ENCODE data around the gene ZBTB17.
A peak's percentile ranks its signal among the peaks of the same experiment; 100 is the strongest.

ZBTB17 gene

DNA sequence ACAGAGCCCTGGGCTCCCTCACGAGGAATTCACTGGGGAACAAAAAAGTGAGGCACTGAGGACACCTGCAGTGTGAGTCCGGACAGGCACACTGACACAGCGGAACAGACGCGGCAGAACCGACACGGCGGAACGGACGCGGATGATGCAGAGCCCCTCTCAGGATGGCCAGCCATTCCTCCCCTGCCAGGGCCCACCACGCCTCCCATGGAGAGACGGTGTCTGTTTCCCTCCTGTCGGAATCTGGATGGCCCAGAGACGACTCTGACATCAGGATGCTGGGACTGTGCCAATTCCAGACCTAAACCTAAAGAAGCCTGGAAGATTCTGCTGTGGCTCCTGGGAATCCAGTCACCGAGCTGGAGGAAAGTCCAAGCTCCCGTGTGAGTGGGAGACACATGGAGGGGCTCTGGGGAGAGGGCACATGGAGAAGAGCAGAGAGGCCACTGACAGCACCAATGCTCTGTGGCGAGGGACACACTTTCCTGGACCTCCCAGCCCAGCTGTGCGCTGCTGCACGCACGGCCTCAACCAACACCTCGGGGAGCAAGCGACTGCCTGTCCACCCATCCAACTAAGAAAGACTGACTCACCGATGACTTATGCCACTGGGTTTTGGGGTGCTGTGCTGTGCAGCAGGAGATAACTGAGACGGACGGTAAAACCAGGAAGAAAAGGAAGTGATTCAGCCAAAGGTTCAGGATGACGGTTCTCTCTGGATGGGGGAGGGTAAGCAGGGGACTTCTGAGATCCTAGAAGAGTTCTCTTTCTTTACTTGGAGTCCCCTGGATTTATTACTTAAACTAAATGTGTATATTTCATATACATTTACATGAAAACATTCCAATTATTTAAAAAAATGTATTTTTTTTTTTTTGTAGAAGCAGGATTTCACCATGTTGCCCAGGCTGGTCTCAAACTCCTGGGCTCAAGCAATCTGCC lies 23.3 kb downstream of the ZBTB17 start:
- Mint-ChIP-seq H3K36me3 (ENCODE audit: low read depth) (peaks cover 70% of the 10 kb centered on the region), H3K9me3 (no peaks in the 10 kb centered on the region), H3K4me3 (peak overlapping the region; percentile 76)

DNA sequence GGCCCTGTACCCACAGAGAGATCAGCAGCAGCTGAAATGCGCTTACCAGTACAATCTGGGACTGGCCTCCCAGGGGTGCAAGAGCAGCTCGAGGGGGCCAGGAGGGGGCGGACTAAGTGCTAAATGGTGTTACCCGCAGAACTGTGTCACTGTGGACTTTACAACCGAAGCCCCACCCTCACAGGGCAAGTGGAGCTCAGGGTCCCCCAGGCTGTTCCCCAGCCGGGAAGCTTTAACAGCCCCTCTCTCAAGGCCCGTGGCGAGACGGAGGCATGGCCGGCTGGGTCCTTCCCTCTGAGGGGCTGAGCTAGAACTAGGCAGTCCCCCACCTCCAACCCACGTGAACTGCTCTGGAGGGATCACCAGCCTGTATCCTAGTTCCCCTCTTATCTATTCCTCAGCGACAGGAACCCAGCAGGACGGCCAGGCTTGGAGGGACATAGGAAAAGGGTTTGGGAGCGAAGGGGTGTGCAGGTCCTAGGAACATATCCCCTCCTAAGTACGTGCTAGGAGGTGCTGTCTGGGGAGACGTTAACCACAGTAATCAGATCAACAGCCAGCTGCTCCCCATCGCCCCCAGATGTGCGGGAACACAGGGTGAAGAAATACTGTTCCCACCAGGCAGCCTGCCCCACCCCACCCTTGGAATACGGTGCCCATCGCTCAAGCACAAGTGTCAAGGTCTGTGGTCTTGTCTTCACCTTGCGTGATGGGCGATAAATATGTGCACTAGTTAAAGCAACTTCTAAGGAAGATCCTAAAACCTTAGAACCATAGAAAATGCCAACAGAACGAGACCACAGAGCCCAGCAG lies 24.4 kb downstream of the ZBTB17 start:
- Mint-ChIP-seq H3K4me1 (ENCODE audit: low read depth) (peaks cover 97% of the 10 kb centered on the region), H3K9me3 (no peaks in the 10 kb centered on the region), H3K4me3 (peak overlapping the region; percentile 76), H3K27me3 (no peaks in the 10 kb centered on the region), H3K36me3 (ENCODE audit: low read depth) (peaks cover 64% of the 10 kb centered on the region), H3K27ac (peak overlapping the region; percentile 99)

More for the DNA sequence above, 23.3 kb downstream of the ZBTB17 start:
- H3K4me1 Mint-ChIP-seq (ENCODE audit: low read depth) = peaks cover 98% of the 10 kb centered on the region
- peak overlapping the region; percentile 99 for H3K27ac Mint-ChIP-seq
- H3K27me3 Mint-ChIP-seq = no peaks in the 10 kb centered on the region

DNA sequence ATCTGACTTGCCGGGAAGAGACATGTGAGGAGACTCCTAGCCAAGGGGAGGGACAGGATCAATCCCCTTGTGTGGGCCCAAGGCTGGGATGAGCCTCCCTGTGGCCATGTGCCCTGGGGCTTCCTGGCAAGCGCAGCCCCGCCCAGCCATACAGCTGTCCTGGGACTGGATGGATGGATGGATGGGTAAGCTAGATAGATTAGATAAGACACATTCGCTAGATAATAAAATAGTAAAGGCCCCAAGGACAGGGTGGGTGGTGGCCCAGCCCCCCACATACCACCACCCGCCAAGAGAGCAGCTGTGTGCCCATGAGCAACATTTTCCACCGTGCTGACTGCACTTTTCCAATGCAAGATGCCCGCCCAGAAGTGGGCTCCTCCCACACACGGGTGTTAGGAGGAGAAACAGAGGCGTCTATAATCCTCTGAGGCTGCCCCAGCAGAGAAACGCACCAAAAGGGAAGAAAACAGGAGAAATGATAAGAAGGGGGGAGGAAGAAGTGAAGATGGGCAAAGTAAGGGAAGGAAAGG lies 25.1 kb downstream of the ZBTB17 start:
- Mint-ChIP-seq H3K27me3 (no peaks in the 10 kb centered on the region), H3K27ac (peak overlapping the region; percentile 99), H3K36me3 (ENCODE audit: low read depth) (peaks cover 59% of the 10 kb centered on the region), H3K4me1 (ENCODE audit: low read depth) (peaks cover 90% of the 10 kb centered on the region), H3K9me3 (no peaks in the 10 kb centered on the region), H3K4me3 (peak overlapping the region; percentile 76)

DNA sequence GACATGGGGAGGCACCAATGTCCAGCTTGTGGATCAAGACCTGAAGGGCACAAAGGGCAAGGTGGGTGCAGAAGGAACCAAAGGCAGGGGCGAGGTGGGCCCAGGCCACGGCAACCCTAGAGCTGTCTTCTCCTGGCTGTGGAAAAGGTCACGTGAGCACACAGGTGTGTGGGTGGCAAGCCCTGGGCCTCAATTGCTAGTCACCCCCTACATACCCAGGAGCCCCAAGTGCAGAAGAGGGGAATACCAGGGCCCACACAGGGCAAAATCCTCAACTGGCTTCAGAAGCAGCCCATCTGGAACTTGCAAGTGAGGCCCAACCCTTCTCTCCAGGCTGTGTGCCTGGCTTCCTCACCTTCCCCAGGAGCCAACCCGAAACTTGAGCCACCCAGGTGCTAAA lies 25.6 kb downstream of the ZBTB17 start:
- Mint-ChIP-seq H3K27ac (peak overlapping the region; percentile 99), H3K4me3 (peak overlapping the region; percentile 76), H3K9me3 (no peaks in the 10 kb centered on the region), H3K36me3 (ENCODE audit: low read depth) (peaks cover 55% of the 10 kb centered on the region), H3K4me1 (ENCODE audit: low read depth) (peaks cover 84% of the 10 kb centered on the region), H3K27me3 (no peaks in the 10 kb centered on the region)

DNA sequence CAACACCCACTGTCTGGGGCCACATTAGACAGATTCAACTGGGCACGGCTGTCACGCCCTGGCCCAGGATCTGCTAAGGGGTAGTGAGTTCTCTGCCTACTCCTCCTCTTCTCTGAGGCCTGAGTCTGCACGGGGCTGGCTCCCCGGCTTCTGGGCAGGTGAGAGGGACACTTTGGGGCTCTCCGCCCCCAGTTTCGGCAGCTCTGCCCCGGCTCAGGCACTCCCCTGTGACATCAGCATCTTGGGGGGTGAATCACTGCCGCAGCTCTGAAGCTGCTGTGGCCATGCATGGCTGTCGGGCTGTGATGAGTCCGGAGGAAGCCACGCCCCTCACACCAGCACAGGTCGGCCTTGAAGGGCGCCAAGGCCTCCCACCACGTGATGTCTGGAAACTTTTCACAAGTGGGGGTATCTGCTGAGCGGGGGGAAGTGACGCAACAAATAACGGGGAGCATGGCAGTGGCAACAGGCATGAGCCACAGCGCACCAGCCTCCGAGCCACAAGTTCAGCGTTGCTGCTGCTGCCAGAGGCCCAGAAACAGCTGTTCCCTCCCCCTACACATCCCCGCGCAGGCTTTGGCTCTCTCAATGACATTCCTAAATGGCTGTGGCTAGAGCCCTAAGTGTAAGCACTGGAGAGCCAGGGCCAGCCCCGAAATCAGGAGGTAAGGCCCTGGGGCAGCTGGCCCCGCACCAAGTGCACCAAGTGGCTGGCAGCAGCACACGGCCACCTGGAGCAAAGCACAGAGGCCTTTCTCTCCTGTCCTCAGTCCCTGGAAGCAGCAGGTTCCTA lies 26.3 kb downstream of the ZBTB17 start:
- Mint-ChIP-seq H3K4me3 (peak overlapping the region; percentile 76), H3K27ac (peak overlapping the region; percentile 99), H3K27me3 (no peaks in the 10 kb centered on the region), H3K36me3 (ENCODE audit: low read depth) (peaks cover 51% of the 10 kb centered on the region), H3K9me3 (no peaks in the 10 kb centered on the region), H3K4me1 (ENCODE audit: low read depth) (peaks cover 78% of the 10 kb centered on the region)

DNA sequence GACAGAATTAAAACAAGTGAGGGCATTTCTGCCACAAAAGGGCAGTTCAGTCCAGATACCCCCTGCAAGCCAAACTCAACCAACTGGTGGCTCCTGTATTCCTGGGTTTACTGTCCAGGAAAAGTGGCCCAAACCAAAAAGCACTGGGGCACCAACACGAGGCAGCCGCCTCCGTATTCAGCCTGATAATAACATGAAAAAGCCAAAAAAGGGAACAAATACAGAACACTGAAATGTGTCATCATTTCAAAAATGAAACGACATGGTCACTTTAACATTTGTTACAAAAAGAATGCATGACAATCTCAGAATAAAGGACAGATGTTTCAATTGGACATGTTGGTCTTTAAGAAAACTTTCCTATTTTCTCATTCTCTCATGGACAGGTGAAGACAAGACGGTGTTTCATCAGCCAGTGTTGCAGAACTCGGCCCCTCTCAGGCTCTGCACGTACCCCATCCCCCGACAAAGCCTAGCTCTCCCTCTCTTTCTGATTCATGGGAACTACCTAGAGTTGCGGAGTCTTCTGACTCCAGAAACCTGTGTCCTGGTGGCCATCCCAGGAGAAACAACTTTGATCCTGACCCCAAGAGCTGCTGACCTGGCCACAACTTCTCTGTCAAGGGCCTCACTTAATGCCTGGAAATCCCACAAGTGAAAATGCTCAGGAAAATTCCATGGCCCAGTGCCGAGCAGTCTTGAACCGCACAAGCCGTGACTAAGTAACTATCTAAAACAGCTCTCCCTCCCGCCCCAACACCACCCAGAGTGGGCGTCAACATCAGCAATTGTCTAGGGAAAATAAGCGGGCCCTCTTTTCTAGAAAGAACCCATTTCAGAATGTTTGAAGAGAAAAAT lies 27.1 kb downstream of the ZBTB17 start:
- H3K4me3 Mint-ChIP-seq = peak overlapping the region; percentile 76
- no peaks in the 10 kb centered on the region for H3K27me3 Mint-ChIP-seq
- no peaks in the 10 kb centered on the region for H3K9me3 Mint-ChIP-seq
- H3K36me3 Mint-ChIP-seq (ENCODE audit: low read depth) = peaks cover 44% of the 10 kb centered on the region
- H3K27ac Mint-ChIP-seq = peak overlapping the region; percentile 99
- H3K4me1 Mint-ChIP-seq (ENCODE audit: low read depth) = peaks cover 70% of the 10 kb centered on the region

DNA sequence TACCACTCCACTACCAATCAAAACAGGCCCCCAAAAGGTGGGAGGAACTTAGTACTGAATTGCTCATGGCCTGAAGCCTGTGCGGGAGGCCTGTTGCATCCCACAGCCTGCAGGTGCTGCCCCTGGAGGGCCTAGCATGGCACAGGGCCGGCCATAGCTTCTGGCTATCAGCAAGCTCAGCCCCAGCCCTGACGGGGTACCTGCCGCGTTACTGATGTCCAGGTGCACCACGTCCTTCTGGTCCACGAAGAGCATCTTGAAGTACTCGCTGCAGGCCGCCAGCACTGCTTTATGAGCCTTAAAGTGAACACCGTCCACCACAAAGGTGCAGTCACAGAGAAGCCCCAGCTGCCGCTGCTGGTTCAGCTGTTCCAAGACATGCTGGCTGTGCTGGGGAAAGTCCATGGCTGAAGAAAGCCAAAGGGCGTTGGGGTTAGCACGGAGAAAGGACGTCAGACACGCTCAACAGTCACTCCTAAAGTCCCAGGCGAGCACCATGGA lies 27.8 kb downstream of the ZBTB17 start:
- Mint-ChIP-seq H3K27ac (peak overlapping the region; percentile 99), H3K36me3 (ENCODE audit: low read depth) (peaks cover 43% of the 10 kb centered on the region), H3K4me3 (peak overlapping the region; percentile 76), H3K27me3 (no peaks in the 10 kb centered on the region), H3K4me1 (ENCODE audit: low read depth) (peaks cover 63% of the 10 kb centered on the region), H3K9me3 (no peaks in the 10 kb centered on the region)

DNA sequence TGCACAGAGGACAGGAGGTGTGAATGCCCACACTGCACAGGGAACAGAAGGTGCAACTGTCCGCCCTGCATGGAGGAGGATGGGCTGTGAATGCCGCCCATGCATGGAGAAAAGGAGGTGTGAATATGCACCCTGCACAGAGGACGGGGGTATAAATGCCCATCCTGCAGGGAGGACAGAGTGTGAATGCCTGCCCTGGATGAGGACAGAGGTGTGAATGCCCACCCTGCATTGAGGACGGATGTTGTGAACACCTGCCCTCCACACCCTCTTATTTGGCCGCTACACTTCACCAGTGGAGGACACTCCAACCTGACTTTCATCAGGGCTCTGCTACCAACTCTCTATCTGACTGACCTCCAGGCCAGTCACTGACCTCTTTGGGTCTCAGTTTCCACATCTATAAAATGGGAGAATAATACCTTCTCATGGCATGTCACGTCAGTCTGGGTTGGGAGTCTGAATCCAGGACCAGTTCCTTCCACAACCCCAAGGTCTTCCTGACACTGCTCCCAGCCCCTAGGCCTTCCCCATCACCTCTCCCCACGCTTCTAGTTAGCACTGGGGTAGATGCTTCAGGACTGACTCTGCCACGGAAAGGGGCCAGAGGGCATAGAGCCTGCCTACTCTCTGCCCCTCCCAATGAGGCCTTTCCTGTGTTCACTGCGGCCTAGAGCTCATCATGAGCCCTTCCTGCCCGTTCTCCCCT lies 28.4 kb downstream of the ZBTB17 start:
- Mint-ChIP-seq H3K4me1 (ENCODE audit: low read depth) (peaks cover 57% of the 10 kb centered on the region), H3K9me3 (no peaks in the 10 kb centered on the region), H3K27me3 (no peaks in the 10 kb centered on the region), H3K36me3 (ENCODE audit: low read depth) (peaks cover 46% of the 10 kb centered on the region), H3K4me3 (peak overlapping the region; percentile 76), H3K27ac (peak overlapping the region; percentile 99)

DNA sequence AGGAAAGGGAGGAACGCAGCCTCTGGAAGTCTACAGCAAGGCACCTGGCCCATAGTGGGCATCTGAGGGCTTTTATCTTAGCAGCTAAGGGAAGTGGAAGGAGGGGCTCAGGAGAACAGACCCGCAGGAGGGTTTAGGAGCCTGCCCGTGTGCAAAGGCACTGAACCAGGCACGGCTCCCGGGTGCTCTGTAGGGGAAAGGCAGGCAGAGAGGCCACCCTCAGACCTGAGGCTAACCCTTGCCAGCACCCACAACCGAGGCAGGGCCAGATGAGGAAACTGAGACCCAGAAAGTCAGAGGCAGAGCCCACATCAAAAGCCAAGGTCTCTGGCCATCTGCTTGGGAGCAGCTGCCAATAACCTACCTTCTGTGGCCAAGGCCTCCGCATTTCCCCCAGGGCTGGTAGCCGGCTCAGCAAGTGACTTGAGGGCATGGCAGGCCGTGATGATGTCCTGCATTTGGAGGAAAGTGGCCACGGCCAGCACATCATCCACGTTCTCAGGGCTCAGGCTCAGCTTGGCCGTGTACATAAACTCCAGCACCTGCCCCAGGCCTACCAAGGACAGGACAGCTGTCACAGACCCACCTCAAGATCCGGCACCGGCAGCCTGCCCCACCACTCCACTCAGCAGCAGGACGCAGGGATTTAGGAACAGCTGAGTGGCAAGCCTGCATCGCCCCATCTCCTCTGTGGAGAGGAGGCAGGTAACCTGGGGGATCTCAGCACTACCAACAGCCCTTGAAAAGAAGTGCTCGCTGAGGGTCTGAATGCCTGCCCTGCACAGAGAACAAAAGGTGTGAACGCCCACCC lies 29.1 kb downstream of the ZBTB17 start:
- peak overlapping the region; percentile 99 for H3K27ac Mint-ChIP-seq
- H3K36me3 Mint-ChIP-seq (ENCODE audit: low read depth) = peaks cover 43% of the 10 kb centered on the region
- H3K4me3 Mint-ChIP-seq = peak overlapping the region; percentile 76
- H3K4me1 Mint-ChIP-seq (ENCODE audit: low read depth) = peaks cover 50% of the 10 kb centered on the region
- no peaks in the 10 kb centered on the region for H3K27me3 Mint-ChIP-seq
- no peaks in the 10 kb centered on the region for H3K9me3 Mint-ChIP-seq

DNA sequence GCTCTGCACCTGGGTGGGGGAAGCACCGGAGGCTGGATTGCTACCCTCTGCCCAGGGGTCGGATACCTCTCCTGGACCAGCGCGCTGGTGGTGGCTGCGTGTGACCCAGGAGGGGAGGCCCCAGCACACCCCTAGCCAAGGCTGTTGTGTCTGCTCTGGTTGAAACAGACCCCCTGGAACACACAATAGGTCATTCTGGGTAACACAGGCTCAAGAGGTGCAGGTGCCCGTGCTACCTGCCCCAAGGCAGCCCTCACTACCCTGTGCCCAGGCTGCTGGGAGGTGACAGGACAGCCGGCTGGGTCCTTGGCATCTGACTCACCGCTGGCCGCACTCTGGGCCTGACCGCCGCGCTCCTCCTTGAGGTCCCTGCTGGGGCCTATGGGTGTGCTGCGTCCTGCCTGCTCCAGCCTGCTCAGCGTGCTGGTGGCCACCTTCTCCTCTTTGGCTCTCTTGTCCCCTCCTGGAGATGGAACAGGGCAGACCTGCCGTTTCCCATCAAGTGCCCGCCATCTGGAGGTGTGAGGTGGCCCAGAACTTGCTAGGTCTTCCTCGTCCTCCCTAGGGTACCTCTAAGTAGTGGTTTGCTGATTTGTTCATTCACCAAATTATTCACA lies 30.0 kb downstream of the ZBTB17 start:
- H3K9me3 Mint-ChIP-seq = no peaks in the 10 kb centered on the region
- peaks cover 42% of the 10 kb centered on the region for H3K4me1 Mint-ChIP-seq (ENCODE audit: low read depth)
- H3K4me3 Mint-ChIP-seq = no peak overlapping the region
- H3K27ac Mint-ChIP-seq = no peak overlapping the region
- peaks cover 35% of the 10 kb centered on the region for H3K36me3 Mint-ChIP-seq (ENCODE audit: low read depth)
- H3K27me3 Mint-ChIP-seq = no peaks in the 10 kb centered on the region

DNA sequence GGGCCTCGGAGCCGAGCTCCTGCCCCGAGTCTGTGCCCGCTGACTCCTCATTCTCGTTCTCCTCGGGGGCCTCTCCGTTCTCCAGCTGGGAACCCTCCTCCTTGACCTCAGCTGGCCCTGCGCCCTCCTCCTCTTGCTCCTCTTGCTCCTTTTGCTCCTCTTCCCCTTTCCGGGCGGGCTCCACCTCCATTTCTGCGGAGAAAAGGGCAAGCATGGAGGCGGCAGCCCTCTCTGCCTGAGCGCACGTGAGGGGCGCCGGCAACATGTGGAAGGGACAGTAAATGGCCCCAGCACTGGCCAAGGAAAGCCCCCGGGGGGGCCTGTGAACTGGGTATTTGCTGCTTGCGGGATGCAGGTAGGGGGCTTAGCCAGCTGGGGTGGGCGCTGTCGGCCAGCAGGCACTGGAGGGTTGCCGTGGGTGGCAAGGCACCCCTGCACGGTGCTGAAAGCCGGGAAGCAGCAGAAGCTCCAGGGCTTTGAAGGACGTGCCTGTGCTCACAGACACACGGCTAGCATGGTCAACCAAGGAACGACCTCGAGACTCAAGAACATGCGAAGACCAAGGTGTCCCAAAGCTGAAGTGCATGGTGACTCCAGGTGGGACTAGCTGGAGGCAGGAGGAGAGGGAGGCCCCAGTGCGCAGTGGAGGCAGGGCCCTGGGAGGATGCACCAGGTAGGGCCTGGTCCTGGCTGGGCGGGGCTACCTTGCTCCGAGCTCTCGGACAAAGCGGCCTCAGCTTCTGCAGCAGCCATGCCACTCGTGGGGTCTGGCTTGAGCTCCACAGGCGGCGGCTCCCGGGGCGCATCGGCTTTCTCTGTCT lies 30.7 kb downstream of the ZBTB17 start:
- no peaks in the 10 kb centered on the region for H3K9me3 Mint-ChIP-seq
- H3K36me3 Mint-ChIP-seq (ENCODE audit: low read depth) = peaks cover 33% of the 10 kb centered on the region
- H3K27me3 Mint-ChIP-seq = no peaks in the 10 kb centered on the region
- H3K4me1 Mint-ChIP-seq (ENCODE audit: low read depth) = peaks cover 34% of the 10 kb centered on the region
- no peak overlapping the region for H3K27ac Mint-ChIP-seq
- no peak overlapping the region for H3K4me3 Mint-ChIP-seq
